Dendritic cell treated with granulocyte-macrophage colony-stimulating factor and Interleukin-4, amounts not matched to agents 40 ng/mL and 50 ng/mL, for 4 days (primary cell): ENCODE measurements around the gene CYP1A1.

Source experiments
- H3K27ac Mint-ChIP-seq: one replicate; pipeline ENCODE4 v1.8.0; 2022; ENCODE audit warnings: mild to moderate bottlenecking, mixed read lengths
- H3K27me3 Mint-ChIP-seq: one replicate; pipeline ENCODE4 v1.8.0; 2022; ENCODE audit warnings: mild to moderate bottlenecking, mixed read lengths
- H3K36me3 Mint-ChIP-seq: one replicate; pipeline ENCODE4 v1.8.0; 2022; ENCODE audit warnings: low read depth, mixed read lengths
- H3K4me1 Mint-ChIP-seq: one replicate; pipeline ENCODE4 v1.8.0; 2022; ENCODE audit warnings: low read depth, mixed read lengths
- H3K4me3 Mint-ChIP-seq: one replicate; pipeline ENCODE4 v1.8.0; 2022; ENCODE audit warnings: mild to moderate bottlenecking, moderate library complexity, mixed read lengths
- H3K9me3 Mint-ChIP-seq: one replicate; pipeline ENCODE4 v1.8.0; 2022; ENCODE audit warnings: mixed read lengths
- intact Hi-C: fragments of 100-400 bp; cut with micrococcal nuclease; formaldehyde crosslinking; loops from one replicate; pipeline ENCODE4 v1.15.0; 2022

Gene CYP1A1

GRCh38 chr15:74725225-74725774 is at the start of gene CYP1A1:
TSS of gene CYP1A1 (minus strand) at chr15:74725528. CDS start at chr15:74723097, 2,431 bp downstream.
- H3K27me3 Mint-ChIP-seq, result peaks cover 59% of the 10 kb centered on the region
- intact Hi-C loops, result no loop called here
- no peaks in the 10 kb centered on the region for H3K9me3 Mint-ChIP-seq
- peak within 1 kb of the TSS; percentile 63 for H3K4me3 Mint-ChIP-seq
- peaks cover 18% of the 10 kb centered on the region for H3K4me1 Mint-ChIP-seq
- H3K27ac Mint-ChIP-seq, result no peak within 1 kb of the TSS
- no peaks in the 10 kb centered on the region for H3K36me3 Mint-ChIP-seq

- H3K9me3 Mint-ChIP-seq, result no peaks in the 10 kb centered on the region
- no peak overlapping the region for H3K4me3 Mint-ChIP-seq
- intact Hi-C loops, result loop anchor here (5.0 kb wide), 1 partner anchor 179 kb away; no protein-coding TSS in a partner anchor
- H3K4me1 Mint-ChIP-seq, result peaks cover 66% of the 10 kb centered on the region
- H3K27ac Mint-ChIP-seq, result peak overlapping the region; percentile 16
- H3K36me3 Mint-ChIP-seq, result no peaks in the 10 kb centered on the region
- peaks cover 14% of the 10 kb centered on the region for H3K27me3 Mint-ChIP-seq
These were observed 48.5 kb upstream of the CYP1A1 start for GRCh38 chr15:74773731-74774252.

GRCh38 chr15:74773329-74773728 is 48.0 kb upstream of the CYP1A1 start:
- intact Hi-C loops, result loop anchor here (5.0 kb wide), 1 partner anchor 179 kb away; no protein-coding TSS in a partner anchor

GRCh38 chr15:74770211-74770903 is 45.0 kb upstream of the CYP1A1 start:
- intact Hi-C loops, result loop anchor here (2.0 to 5.0 kb wide), 2 partner anchors 64 to 182 kb away; no protein-coding TSS in a partner anchor
- Mint-ChIP-seq H3K36me3 (no peaks in the 10 kb centered on the region), H3K27me3 (peaks cover 16% of the 10 kb centered on the region), H3K4me3 (no peak overlapping the region), H3K9me3 (no peaks in the 10 kb centered on the region), H3K27ac (no peak overlapping the region), H3K4me1 (peaks cover 37% of the 10 kb centered on the region)

More at GRCh38 chr15:74773329-74773728, 48.0 kb upstream of the CYP1A1 start:
- Mint-ChIP-seq H3K27me3 (peaks cover 14% of the 10 kb centered on the region), H3K4me1 (peaks cover 65% of the 10 kb centered on the region), H3K27ac (peak overlapping the region; percentile 16), H3K9me3 (no peaks in the 10 kb centered on the region), H3K36me3 (no peaks in the 10 kb centered on the region), H3K4me3 (no peak overlapping the region)

GRCh38 chr15:74769463-74770025 is 44.2 kb upstream of the CYP1A1 start:
- peaks cover 16% of the 10 kb centered on the region for H3K27me3 Mint-ChIP-seq
- H3K4me3 Mint-ChIP-seq, result no peak overlapping the region
- H3K4me1 Mint-ChIP-seq, result peaks cover 30% of the 10 kb centered on the region
- no peaks in the 10 kb centered on the region for H3K36me3 Mint-ChIP-seq
- H3K27ac Mint-ChIP-seq, result no peak overlapping the region
- no peaks in the 10 kb centered on the region for H3K9me3 Mint-ChIP-seq
- intact Hi-C loops, result loop anchor here (1.0 to 5.0 kb wide), 4 partner anchors 65 to 395 kb away; no protein-coding TSS in a partner anchor

- intact Hi-C loops, result loop anchor here (1.0 to 2.0 kb wide), 2 partner anchors 134 to 394 kb away; no protein-coding TSS in a partner anchor
- Mint-ChIP-seq H3K27me3 (peaks cover 16% of the 10 kb centered on the region), H3K36me3 (no peaks in the 10 kb centered on the region), H3K27ac (no peak overlapping the region), H3K9me3 (no peaks in the 10 kb centered on the region), H3K4me1 (peaks cover 27% of the 10 kb centered on the region), H3K4me3 (no peak overlapping the region)
These were observed 43.5 kb upstream of the CYP1A1 start for GRCh38 chr15:74768771-74769342.

GRCh38 chr15:74768099-74768770 is 42.9 kb upstream of the CYP1A1 start:
- peaks cover 16% of the 10 kb centered on the region for H3K27me3 Mint-ChIP-seq
- H3K9me3 Mint-ChIP-seq, result no peaks in the 10 kb centered on the region
- peaks cover 21% of the 10 kb centered on the region for H3K4me1 Mint-ChIP-seq
- H3K27ac Mint-ChIP-seq, result no peak overlapping the region
- H3K4me3 Mint-ChIP-seq, result no peak overlapping the region
- H3K36me3 Mint-ChIP-seq, result no peaks in the 10 kb centered on the region
- intact Hi-C loops, result loop anchor here (2.0 kb wide), 1 partner anchor 393 kb away; no protein-coding TSS in a partner anchor

- intact Hi-C loops, result loop anchor here (2.0 kb wide), 1 partner anchor 393 kb away; no protein-coding TSS in a partner anchor
These were observed 42.1 kb upstream of the CYP1A1 start for GRCh38 chr15:74767167-74768098.

GRCh38 chr15:74763416-74763815 is 38.1 kb upstream of the CYP1A1 start:
- Mint-ChIP-seq H3K4me1 (no peaks in the 10 kb centered on the region), H3K36me3 (no peaks in the 10 kb centered on the region), H3K9me3 (no peaks in the 10 kb centered on the region), H3K27ac (no peak overlapping the region), H3K4me3 (no peak overlapping the region), H3K27me3 (peaks cover 8% of the 10 kb centered on the region)
- intact Hi-C loops, result no loop called here

More at GRCh38 chr15:74767167-74768098, 42.1 kb upstream of the CYP1A1 start:
- Mint-ChIP-seq H3K4me3 (no peak overlapping the region), H3K4me1 (peaks cover 21% of the 10 kb centered on the region), H3K27me3 (peaks cover 19% of the 10 kb centered on the region), H3K9me3 (no peaks in the 10 kb centered on the region), H3K27ac (no peak overlapping the region), H3K36me3 (no peaks in the 10 kb centered on the region)

- no peaks in the 10 kb centered on the region for H3K36me3 Mint-ChIP-seq
- no peaks in the 10 kb centered on the region for H3K4me1 Mint-ChIP-seq
- intact Hi-C loops, result no loop called here
- H3K4me3 Mint-ChIP-seq, result no peak overlapping the region
- H3K27me3 Mint-ChIP-seq, result peaks cover 8% of the 10 kb centered on the region
- H3K27ac Mint-ChIP-seq, result no peak overlapping the region
- no peaks in the 10 kb centered on the region for H3K9me3 Mint-ChIP-seq
These were observed 37.4 kb upstream of the CYP1A1 start for GRCh38 chr15:74762791-74763150.

- Mint-ChIP-seq H3K36me3 (no peaks in the 10 kb centered on the region), H3K4me1 (no peaks in the 10 kb centered on the region), H3K27ac (no peak overlapping the region), H3K27me3 (peaks cover 8% of the 10 kb centered on the region), H3K4me3 (no peak overlapping the region), H3K9me3 (no peaks in the 10 kb centered on the region)
- intact Hi-C loops, result no loop called here
These were observed 33.4 kb upstream of the CYP1A1 start for GRCh38 chr15:74758736-74759135.

- no peaks in the 10 kb centered on the region for H3K9me3 Mint-ChIP-seq
- H3K27me3 Mint-ChIP-seq, result peaks cover 1% of the 10 kb centered on the region
- H3K27ac Mint-ChIP-seq, result no peak overlapping the region
These were observed 29.4 kb upstream of the CYP1A1 start for GRCh38 chr15:74754593-74755215.

More at GRCh38 chr15:74754593-74755215, 29.4 kb upstream of the CYP1A1 start:
- H3K36me3 Mint-ChIP-seq, result no peaks in the 10 kb centered on the region
- intact Hi-C loops, result no loop called here
- H3K4me3 Mint-ChIP-seq, result no peak overlapping the region
- no peaks in the 10 kb centered on the region for H3K4me1 Mint-ChIP-seq
